Measurements from ENCODE around the gene CXCL17. TPM values are rescaled to one million over a fixed set of nuclear protein-coding genes. Genes with fewer than 3 reads are reported as not detected.

Gene CXCL17
- total RNA-seq, 4 donors from 2014 or later: not detected

- no peak for TF ChIP-seq CTCF (IDR thresholded peaks at IDR 0.05; ENCODE audit: low read depth)
Observed at GRCh38 chr19:42422092-42422900, 20.4 kb downstream of the CXCL17 start.

DNA sequence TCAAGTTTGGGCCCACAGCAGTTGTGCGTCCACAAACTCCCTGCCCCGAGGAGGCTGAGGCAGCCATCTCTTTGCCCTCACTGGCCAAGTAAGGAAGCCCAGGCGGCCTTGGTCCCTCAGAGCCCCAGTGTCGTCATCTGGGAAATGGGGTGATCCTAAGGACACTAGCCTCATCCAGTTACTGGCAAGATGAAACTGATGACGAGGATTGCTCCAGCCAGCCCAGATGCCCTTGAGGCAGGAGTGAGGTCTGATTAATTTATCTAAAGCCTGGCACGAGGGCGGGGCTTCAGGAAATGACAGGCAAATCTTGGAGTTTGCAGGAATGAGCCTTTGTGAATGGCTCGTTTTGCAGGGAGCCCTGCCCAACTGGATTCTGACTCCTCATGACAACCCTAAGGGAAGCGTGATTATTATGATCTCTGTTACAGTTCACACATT, 21.1 kb downstream of the CXCL17 start:
- no peak for TF ChIP-seq CTCF (IDR thresholded peaks at IDR 0.05; ENCODE audit: low read depth)

DNA sequence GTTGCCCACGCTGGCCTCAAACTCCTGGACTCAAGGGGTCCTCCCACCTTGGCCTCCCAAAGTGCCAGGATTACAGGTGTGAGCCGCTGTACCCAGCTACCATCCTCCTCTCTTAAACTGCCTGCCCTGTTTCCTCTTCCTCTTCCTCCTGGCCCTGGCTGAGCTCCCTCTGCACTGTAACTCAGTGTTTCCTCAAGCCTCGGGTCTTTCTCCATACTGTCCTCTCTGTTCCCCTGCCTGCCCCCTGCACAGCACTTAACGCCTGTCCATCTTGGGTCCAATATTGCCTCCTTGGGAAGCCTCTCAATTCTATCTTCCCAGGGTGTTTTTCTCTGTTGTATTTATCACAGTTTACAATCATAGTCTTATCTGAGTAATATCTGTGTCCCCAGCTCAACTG, 21.6 kb downstream of the CXCL17 start:
- TF ChIP-seq CTCF (IDR thresholded peaks at IDR 0.05; ENCODE audit: low read depth): no peak

DNA sequence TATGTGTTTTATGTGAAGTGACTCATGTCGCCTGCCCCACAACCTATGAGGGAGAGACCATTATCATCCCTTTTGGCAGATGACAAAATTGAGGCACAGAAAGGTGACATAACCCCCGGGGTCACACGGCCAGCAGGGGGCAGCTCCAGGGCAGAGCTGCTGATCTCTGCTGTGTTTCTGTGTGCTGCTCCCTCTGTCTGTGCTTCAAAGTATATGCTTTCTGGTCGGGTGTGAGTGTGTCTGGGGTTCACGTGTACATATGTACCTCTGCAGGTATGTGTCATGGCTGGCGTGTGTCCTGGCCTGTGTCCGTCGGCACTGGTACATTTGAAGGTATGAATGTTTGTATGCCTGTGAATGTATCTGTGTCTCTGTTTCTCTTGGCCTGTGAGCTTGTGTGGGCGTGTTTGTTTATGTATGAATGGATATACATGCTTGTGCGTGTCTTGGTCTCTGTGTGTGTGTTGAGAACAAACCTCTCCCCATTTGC, 22.6 kb downstream of the CXCL17 start:
- no peak for TF ChIP-seq CTCF (IDR thresholded peaks at IDR 0.05; ENCODE audit: low read depth)

DNA sequence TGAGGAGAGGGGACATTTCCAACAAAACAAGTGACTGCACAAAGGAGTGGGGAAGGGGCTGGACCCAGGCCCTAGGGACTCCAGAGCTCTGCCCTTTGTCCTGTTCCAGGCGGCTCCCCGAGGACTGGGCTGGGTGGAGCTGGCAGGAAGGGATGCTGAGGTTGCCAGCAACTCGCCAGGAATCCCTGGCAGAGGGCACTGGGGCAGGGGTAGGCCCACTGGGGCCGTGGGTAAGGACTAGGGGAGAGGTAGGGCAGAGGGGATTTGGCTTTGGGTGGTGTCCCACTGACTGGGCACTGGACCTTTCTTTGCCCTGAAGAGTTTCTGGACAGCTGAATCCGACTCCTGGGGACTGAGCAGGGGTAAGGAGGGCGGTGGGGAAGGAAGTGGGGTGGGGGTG, 23.4 kb downstream of the CXCL17 start:
- TF ChIP-seq CTCF (IDR thresholded peaks at IDR 0.05; ENCODE audit: low read depth): no peak

- TF ChIP-seq CTCF (IDR thresholded peaks at IDR 0.05; ENCODE audit: low read depth): no peak
Observed at GRCh38 chr19:42412661-42413076, 30.1 kb downstream of the CXCL17 start.

- TF ChIP-seq CTCF (IDR thresholded peaks at IDR 0.05; ENCODE audit: low read depth): no peak
Observed at GRCh38 chr19:42412227-42412626, 30.5 kb downstream of the CXCL17 start.
